Panc1 (cell line): ENCODE results near the gene ZNF507. TPM values are rescaled to one million over a fixed set of nuclear protein-coding genes. Genes with fewer than 3 reads are reported as not detected.

Source experiments
- ATAC-seq: fragments of 200-7000 bp; cut with Tn5 transposase; 2 replicates; pipeline ENCODE4 v1.9.1; 2020; ENCODE audit warnings: mild to moderate bottlenecking, moderate library complexity
- BruUV-seq: library from RNA; stranded (reverse); fragments of 400-500 nt; replicated peaks from 2 replicates; lab custom pipeline; 2021; lab: Mats Ljungman, UMichigan
- CTCF ChIA-PET: fragments of 300-600 bp; sonication (Branson Sonifier 250); formaldehyde crosslinking; loops from one replicate; lab custom pipeline; 2022; ENCODE audit warnings: antibody characterized with exemption; lab: Charles Lee
- POLR2A ChIA-PET: fragments of 300-600 bp; sonication (Branson Sonifier 250); formaldehyde crosslinking; loops from one replicate; lab custom pipeline; 2022; ENCODE audit warnings: antibody characterized with exemption; lab: Charles Lee
- DNase-seq: peaks from one replicate; pipeline ENCODE4 v3.0.0-alpha.2; 2010; ENCODE audit warnings: low read depth, low spot score
- H3K27ac ChIP-seq: 2 replicates; pipeline ENCODE4 v1.5.1; 2011; ENCODE audit warnings: mild to moderate bottlenecking, low read length, inconsistent platforms
- H3K27me3 ChIP-seq: fragments of 200-500 bp; sonication (Bioruptor generic); 2 replicates; pipeline ENCODE4 v1.6.0; 2014; ENCODE audit warnings: low read length, inconsistent platforms; ENCODE audit not compliant: control insufficient read depth, insufficient read depth
- H3K36me3 ChIP-seq: fragments of 200-500 bp; sonication (Bioruptor generic); 2 replicates; pipeline ENCODE4 v1.5.1; 2014; ENCODE audit warnings: inconsistent platforms, mild to moderate bottlenecking, low read length, moderate library complexity; ENCODE audit not compliant: control insufficient read depth, insufficient read depth
- H3K4me1 ChIP-seq: 2 replicates; pipeline ENCODE4 v1.5.1; 2011; ENCODE audit warnings: inconsistent platforms, mild to moderate bottlenecking, low read length, moderate library complexity; ENCODE audit not compliant: control insufficient read depth, insufficient read depth
- H3K4me3 ChIP-seq, 2 experiments: 2 replicates each; pipeline ENCODE4 v1.5.1; 2011 to 2012; ENCODE audit warnings: low read depth in 2 of 2, low read length in 2 of 2, mild to moderate bottlenecking in 2 of 2, inconsistent platforms in 1 of 2, moderate library complexity in 1 of 2
- H3K9me3 ChIP-seq: fragments of 200-500 bp; sonication (Bioruptor generic); 2 replicates; pipeline ENCODE4 v1.5.1; 2014; ENCODE audit warnings: low read depth, mild to moderate bottlenecking, inconsistent platforms, low read length, moderate library complexity; ENCODE audit not compliant: control insufficient read depth, insufficient read depth
- POLR2AphosphoS5 ChIP-seq: IDR thresholded peaks from 2 replicates; pipeline ENCODE4 v1.6.1; 2012; ENCODE audit warnings: mild to moderate bottlenecking, low read depth, low read length, moderate library complexity
- SIN3A ChIP-seq: IDR thresholded peaks from 2 replicates; pipeline ENCODE4 v1.6.1; 2012; ENCODE audit warnings: low read depth, mild to moderate bottlenecking, low read length, moderate library complexity, borderline replicate concordance; ENCODE audit not compliant: insufficient read depth
- TCF7L2 ChIP-seq: IDR thresholded peaks from 2 replicates; pipeline ENCODE4 v1.6.1; 2011; ENCODE audit warnings: mild to moderate bottlenecking, low read depth, low read length, inconsistent platforms
- in situ Hi-C: cut with HindIII; loops from 2 replicates; pipeline ENCODE4 v1.10.0; 2016; ENCODE audit warnings: low sequenced_read_pairs, low pct_unique_long_range_greater_than_20kb
- intact Hi-C: fragments of 100-400 bp; cut with micrococcal nuclease; formaldehyde crosslinking; loops from one replicate; pipeline ENCODE4 v1.10.0; 2022; ENCODE audit not compliant: unreplicated experiment
- total RNA-seq: library from RNA; stranded (reverse); gene quantifications from one replicate; pipeline ENCODE4 v1.2.1, GENCODE V29; 2021; ENCODE audit not compliant: unreplicated experiment
- TF ChIP-seq, protein P1 (sequence below), 2 experiments: IDR thresholded peaks; 2 replicates each; pipeline ENCODE4 v1.6.1; 2011 to 2012; ENCODE audit warnings: low read depth in 2 of 2, control low read depth in 1 of 2, low read length in 1 of 2, mild to moderate bottlenecking in 1 of 2, moderate library complexity in 1 of 2; ENCODE audit not compliant: insufficient read depth in 1 of 2
- TF ChIP-seq, protein P2 (sequence below): fragments of 450-650 bp; IDR thresholded peaks from 2 replicates; pipeline ENCODE4 v1.5.1; 2017; ENCODE audit warnings: mild to moderate bottlenecking

ZNF507 gene
- total RNA-seq, 1 experiment from 2014 or later, result 28.3 TPM

DNA sequence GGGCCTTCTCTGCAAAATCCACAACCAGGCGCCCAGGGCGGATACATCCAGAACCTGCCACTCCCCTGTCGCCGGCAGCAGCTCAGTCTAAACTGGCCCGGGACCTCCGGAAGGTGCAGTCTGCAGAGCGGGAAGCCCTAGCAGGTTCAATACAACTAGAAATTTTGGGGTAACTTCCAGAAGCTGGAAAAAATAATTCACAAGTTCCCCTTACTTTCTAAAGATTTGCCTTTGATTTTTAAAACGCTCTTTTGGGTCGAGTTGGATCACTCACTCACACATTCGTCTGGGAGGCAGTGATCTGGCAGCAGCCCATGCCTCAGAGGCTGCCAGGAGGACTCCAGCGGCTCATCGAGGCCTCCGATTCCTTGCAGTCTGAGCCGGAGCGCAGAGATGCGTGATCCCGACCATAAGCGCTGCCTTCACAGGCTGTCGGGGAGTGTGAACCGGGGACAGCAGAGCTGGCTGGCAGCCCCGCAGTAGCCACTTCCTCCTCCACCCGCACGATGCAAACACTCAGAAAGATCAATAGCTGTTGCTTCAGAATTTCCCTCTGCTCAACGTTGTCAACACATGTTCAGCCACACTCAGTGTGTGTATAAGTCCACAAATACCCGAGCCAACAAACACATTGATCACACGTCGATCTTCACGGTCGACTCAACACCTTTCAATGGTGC is 35.6 kb upstream of the ZNF507 start:
- POLR2A ChIA-PET, result no interaction called here
- H3K27me3 ChIP-seq, result no peaks in the 10 kb centered on the region
- no TSS peak for BruUV-seq
- TF ChIP-seq, protein P1, sequence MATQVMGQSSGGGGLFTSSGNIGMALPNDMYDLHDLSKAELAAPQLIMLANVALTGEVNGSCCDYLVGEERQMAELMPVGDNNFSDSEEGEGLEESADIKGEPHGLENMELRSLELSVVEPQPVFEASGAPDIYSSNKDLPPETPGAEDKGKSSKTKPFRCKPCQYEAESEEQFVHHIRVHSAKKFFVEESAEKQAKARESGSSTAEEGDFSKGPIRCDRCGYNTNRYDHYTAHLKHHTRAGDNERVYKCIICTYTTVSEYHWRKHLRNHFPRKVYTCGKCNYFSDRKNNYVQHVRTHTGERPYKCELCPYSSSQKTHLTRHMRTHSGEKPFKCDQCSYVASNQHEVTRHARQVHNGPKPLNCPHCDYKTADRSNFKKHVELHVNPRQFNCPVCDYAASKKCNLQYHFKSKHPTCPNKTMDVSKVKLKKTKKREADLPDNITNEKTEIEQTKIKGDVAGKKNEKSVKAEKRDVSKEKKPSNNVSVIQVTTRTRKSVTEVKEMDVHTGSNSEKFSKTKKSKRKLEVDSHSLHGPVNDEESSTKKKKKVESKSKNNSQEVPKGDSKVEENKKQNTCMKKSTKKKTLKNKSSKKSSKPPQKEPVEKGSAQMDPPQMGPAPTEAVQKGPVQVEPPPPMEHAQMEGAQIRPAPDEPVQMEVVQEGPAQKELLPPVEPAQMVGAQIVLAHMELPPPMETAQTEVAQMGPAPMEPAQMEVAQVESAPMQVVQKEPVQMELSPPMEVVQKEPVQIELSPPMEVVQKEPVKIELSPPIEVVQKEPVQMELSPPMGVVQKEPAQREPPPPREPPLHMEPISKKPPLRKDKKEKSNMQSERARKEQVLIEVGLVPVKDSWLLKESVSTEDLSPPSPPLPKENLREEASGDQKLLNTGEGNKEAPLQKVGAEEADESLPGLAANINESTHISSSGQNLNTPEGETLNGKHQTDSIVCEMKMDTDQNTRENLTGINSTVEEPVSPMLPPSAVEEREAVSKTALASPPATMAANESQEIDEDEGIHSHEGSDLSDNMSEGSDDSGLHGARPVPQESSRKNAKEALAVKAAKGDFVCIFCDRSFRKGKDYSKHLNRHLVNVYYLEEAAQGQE (IDR thresholded peaks at IDR 0.05; ENCODE audit: insufficient read depth in 1 of 2, low read depth in 2 of 2, low read length in 1 of 2), result no peak
- TF ChIP-seq POLR2AphosphoS5, result no peak
- TF ChIP-seq TCF7L2, result no peak
- TF ChIP-seq, protein P2, sequence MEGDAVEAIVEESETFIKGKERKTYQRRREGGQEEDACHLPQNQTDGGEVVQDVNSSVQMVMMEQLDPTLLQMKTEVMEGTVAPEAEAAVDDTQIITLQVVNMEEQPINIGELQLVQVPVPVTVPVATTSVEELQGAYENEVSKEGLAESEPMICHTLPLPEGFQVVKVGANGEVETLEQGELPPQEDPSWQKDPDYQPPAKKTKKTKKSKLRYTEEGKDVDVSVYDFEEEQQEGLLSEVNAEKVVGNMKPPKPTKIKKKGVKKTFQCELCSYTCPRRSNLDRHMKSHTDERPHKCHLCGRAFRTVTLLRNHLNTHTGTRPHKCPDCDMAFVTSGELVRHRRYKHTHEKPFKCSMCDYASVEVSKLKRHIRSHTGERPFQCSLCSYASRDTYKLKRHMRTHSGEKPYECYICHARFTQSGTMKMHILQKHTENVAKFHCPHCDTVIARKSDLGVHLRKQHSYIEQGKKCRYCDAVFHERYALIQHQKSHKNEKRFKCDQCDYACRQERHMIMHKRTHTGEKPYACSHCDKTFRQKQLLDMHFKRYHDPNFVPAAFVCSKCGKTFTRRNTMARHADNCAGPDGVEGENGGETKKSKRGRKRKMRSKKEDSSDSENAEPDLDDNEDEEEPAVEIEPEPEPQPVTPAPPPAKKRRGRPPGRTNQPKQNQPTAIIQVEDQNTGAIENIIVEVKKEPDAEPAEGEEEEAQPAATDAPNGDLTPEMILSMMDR, result no peak
- no peak for TF ChIP-seq SIN3A
- H3K9me3 ChIP-seq, result no peaks in the 10 kb centered on the region
- DNase-seq, result no peak
- intact Hi-C loops (no loop called here), in situ Hi-C loops (no loop called here)
- CTCF ChIA-PET, result no interaction called here
- no peak for ATAC-seq
- H3K4me1 ChIP-seq, result no peaks in the 10 kb centered on the region
- no peaks in the 10 kb centered on the region for H3K36me3 ChIP-seq
- H3K4me3 ChIP-seq, result no peak overlapping the region
- H3K27ac ChIP-seq, result no peak overlapping the region

DNA sequence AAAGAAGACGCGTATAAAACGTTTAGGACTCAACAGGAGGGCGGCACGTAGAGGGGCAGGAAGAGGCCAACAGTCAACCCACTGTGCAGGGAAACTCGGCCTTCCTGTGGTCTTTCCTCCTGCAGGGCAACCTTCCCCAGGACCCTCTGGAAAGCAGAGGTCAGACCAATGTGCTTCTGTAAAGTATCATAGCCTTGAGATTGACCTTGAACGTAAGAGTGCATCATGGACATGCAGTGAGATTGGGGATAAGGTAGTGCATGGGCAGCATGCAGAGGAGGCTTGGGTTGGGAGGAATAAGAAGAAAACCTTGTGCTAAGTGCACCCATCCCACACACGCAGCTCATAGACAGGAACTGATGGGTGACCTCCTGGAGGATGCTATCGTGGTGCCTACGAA is 34.0 kb upstream of the ZNF507 start:
- intact Hi-C loops (no loop called here), in situ Hi-C loops (no loop called here)
- ChIA-PET CTCF (no interaction called here), POLR2A (no interaction called here)
- Histone ChIP-seq H3K36me3 (no peaks in the 10 kb centered on the region), H3K4me3 (no peak overlapping the region), H3K27me3 (no peaks in the 10 kb centered on the region), H3K27ac (no peak overlapping the region), H3K4me1 (no peaks in the 10 kb centered on the region), H3K9me3 (no peaks in the 10 kb centered on the region)
- no peak for DNase-seq
- ATAC-seq, result no peak
- TF ChIP-seq POLR2AphosphoS5 (no peak), SIN3A (no peak), TCF7L2 (no peak)
- TF ChIP-seq, protein P2, result no peak
- TF ChIP-seq, protein P1 (IDR thresholded peaks at IDR 0.05; ENCODE audit: insufficient read depth in 1 of 2, low read depth in 2 of 2, low read length in 1 of 2), result no peak
- BruUV-seq, result no TSS peak
